ENCODE results near the gene MAN1C1.

The MAN1C1 gene

GRCh38 chr1:25803368-25803767 is 186.8 kb downstream of the MAN1C1 start:
- no peak for DNase-seq (ENCODE audit: low spot score)

GRCh38 chr1:25804244-25804963 is 187.8 kb downstream of the MAN1C1 start:
- DNase-seq (ENCODE audit: low spot score), result no peak

GRCh38 chr1:25804964-25805862 is 188.6 kb downstream of the MAN1C1 start:
- DNase-seq (ENCODE audit: low spot score), result no peak

- peak; percentile 65 for DNase-seq (ENCODE audit: low spot score)
These were observed 189.3 kb downstream of the MAN1C1 start for GRCh38 chr1:25805863-25806225.

- DNase-seq (ENCODE audit: low spot score), result peak; percentile 77
These were observed 189.8 kb downstream of the MAN1C1 start for GRCh38 chr1:25806418-25806817.

- no peak for DNase-seq (ENCODE audit: low spot score)
These were observed 191.1 kb downstream of the MAN1C1 start for GRCh38 chr1:25807480-25808390.

- no peak for DNase-seq (ENCODE audit: low spot score)
These were observed 192.1 kb downstream of the MAN1C1 start for GRCh38 chr1:25808481-25809244.

- no peak for DNase-seq (ENCODE audit: low spot score)
These were observed 192.8 kb downstream of the MAN1C1 start for GRCh38 chr1:25809283-25809926.

- no peak for DNase-seq (ENCODE audit: low spot score)
These were observed 193.3 kb downstream of the MAN1C1 start for GRCh38 chr1:25809929-25810328.

- DNase-seq (ENCODE audit: low spot score), result peak; percentile 85
These were observed 194.0 kb downstream of the MAN1C1 start for GRCh38 chr1:25810341-25811299.

- DNase-seq (ENCODE audit: low spot score), result no peak
These were observed 194.9 kb downstream of the MAN1C1 start for GRCh38 chr1:25811384-25812082.

GRCh38 chr1:25813071-25813733 is 196.6 kb downstream of the MAN1C1 start:
- no peak for DNase-seq (ENCODE audit: low spot score)

GRCh38 chr1:25813734-25814471 is 197.3 kb downstream of the MAN1C1 start:
- DNase-seq (ENCODE audit: low spot score), result no peak

GRCh38 chr1:25814549-25815087 is 198.0 kb downstream of the MAN1C1 start:
- no peak for DNase-seq (ENCODE audit: low spot score)

GRCh38 chr1:25815208-25816111 is 198.9 kb downstream of the MAN1C1 start:
- DNase-seq (ENCODE audit: low spot score), result no peak

GRCh38 chr1:25816112-25816718 is 199.6 kb downstream of the MAN1C1 start:
- no peak for DNase-seq (ENCODE audit: low spot score)
